Measurements from ENCODE around the gene PIEZO1. TPM values are rescaled to one million over a fixed set of nuclear protein-coding genes. Genes with fewer than 3 reads are reported as not detected.
A peak's percentile ranks its signal among the peaks of the same experiment; 100 is the strongest.

Gene PIEZO1
- total and polyA plus RNA-seq, 9 of the 15 experiments (the other 6 are each of a cell fraction or from before 2014, with no cell fraction given): 3.6 to 432 (median 131) TPM

DNA sequence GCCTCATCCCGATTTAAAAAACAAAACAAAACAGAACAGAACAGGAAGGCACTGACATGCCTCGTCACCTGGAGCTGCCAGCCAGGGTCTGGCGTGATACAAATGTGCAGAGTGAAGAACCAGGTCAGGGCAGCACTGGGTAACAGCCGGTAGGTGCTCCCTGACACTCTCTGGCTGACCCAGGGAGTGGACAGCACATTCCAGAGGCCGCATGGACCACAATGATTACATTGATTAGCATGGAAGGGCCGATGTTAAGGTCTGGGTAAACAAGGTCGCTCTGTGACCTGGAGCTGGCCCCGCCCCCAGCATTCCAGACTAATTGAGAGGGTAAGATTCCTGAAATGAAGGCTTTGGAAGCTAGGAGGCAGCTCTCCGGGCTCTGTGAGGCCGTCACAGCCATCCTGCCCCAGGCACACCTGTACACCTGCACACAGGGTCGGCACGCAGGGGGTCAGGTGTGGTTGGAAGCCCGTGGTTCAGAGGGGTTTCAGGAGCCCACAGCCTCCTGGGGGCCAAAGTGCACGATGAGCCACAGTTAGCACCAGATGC lies 21.4 kb downstream of the PIEZO1 start (continued):
- TF ChIP-seq, protein P1, sequence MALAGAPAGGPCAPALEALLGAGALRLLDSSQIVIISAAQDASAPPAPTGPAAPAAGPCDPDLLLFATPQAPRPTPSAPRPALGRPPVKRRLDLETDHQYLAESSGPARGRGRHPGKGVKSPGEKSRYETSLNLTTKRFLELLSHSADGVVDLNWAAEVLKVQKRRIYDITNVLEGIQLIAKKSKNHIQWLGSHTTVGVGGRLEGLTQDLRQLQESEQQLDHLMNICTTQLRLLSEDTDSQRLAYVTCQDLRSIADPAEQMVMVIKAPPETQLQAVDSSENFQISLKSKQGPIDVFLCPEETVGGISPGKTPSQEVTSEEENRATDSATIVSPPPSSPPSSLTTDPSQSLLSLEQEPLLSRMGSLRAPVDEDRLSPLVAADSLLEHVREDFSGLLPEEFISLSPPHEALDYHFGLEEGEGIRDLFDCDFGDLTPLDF (CRISPR knock-in tag; IDR thresholded peaks at IDR 0.05): no peak
- TF ChIP-seq ZFP30 (CRISPR knock-in tag; IDR thresholded peaks at IDR 0.05; ENCODE audit: borderline replicate concordance) (no peak), HSF4 (CRISPR knock-in tag; IDR thresholded peaks at IDR 0.05; ENCODE audit: borderline replicate concordance) (no peak), CGGBP1 (CRISPR knock-in tag; IDR thresholded peaks at IDR 0.05) (no peak), NFIC (IDR thresholded peaks at IDR 0.05) (no peak), ZNF445 (CRISPR knock-in tag; IDR thresholded peaks at IDR 0.05; ENCODE audit: low read depth) (no peak), SMC3 (conservative IDR thresholded peaks at IDR 0.05; ENCODE audit: insufficient read depth, low read depth, low read length) (no peak), ZNF354B (CRISPR knock-in tag; IDR thresholded peaks at IDR 0.05) (no peak), JUN (IDR thresholded peaks at IDR 0.05; ENCODE audit: borderline replicate concordance, low read depth, low read length) (no peak), JUN (CRISPR knock-in tag; IDR thresholded peaks at IDR 0.05; ENCODE audit: borderline replicate concordance) (no peak), SAP30 (IDR thresholded peaks at IDR 0.05; ENCODE audit: borderline replicate concordance, insufficient read depth, low read depth, low read length, poor library complexity, severe bottlenecking) (no peak), GABPB1 (CRISPR knock-in tag; IDR thresholded peaks at IDR 0.05) (no peak), TAF15 (IDR thresholded peaks at IDR 0.05; ENCODE audit: low read depth, low read length) (no peak), MTA3 (IDR thresholded peaks at IDR 0.05; ENCODE audit: borderline replicate concordance) (no peak), ZNF785 (CRISPR knock-in tag; IDR thresholded peaks at IDR 0.05) (no peak), KDM1A (IDR thresholded peaks at IDR 0.05) (peak in 1 of 2 experiments; percentile 88; a peak in 3 of 4 replicates)
- TF ChIP-seq, protein P2, sequence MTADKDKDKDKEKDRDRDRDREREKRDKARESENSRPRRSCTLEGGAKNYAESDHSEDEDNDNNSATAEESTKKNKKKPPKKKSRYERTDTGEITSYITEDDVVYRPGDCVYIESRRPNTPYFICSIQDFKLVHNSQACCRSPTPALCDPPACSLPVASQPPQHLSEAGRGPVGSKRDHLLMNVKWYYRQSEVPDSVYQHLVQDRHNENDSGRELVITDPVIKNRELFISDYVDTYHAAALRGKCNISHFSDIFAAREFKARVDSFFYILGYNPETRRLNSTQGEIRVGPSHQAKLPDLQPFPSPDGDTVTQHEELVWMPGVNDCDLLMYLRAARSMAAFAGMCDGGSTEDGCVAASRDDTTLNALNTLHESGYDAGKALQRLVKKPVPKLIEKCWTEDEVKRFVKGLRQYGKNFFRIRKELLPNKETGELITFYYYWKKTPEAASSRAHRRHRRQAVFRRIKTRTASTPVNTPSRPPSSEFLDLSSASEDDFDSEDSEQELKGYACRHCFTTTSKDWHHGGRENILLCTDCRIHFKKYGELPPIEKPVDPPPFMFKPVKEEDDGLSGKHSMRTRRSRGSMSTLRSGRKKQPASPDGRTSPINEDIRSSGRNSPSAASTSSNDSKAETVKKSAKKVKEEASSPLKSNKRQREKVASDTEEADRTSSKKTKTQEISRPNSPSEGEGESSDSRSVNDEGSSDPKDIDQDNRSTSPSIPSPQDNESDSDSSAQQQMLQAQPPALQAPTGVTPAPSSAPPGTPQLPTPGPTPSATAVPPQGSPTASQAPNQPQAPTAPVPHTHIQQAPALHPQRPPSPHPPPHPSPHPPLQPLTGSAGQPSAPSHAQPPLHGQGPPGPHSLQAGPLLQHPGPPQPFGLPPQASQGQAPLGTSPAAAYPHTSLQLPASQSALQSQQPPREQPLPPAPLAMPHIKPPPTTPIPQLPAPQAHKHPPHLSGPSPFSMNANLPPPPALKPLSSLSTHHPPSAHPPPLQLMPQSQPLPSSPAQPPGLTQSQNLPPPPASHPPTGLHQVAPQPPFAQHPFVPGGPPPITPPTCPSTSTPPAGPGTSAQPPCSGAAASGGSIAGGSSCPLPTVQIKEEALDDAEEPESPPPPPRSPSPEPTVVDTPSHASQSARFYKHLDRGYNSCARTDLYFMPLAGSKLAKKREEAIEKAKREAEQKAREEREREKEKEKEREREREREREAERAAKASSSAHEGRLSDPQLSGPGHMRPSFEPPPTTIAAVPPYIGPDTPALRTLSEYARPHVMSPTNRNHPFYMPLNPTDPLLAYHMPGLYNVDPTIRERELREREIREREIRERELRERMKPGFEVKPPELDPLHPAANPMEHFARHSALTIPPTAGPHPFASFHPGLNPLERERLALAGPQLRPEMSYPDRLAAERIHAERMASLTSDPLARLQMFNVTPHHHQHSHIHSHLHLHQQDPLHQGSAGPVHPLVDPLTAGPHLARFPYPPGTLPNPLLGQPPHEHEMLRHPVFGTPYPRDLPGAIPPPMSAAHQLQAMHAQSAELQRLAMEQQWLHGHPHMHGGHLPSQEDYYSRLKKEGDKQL (CRISPR knock-in tag; IDR thresholded peaks at IDR 0.05; ENCODE audit: borderline replicate concordance): no peak
- TF ChIP-seq, protein P3, sequence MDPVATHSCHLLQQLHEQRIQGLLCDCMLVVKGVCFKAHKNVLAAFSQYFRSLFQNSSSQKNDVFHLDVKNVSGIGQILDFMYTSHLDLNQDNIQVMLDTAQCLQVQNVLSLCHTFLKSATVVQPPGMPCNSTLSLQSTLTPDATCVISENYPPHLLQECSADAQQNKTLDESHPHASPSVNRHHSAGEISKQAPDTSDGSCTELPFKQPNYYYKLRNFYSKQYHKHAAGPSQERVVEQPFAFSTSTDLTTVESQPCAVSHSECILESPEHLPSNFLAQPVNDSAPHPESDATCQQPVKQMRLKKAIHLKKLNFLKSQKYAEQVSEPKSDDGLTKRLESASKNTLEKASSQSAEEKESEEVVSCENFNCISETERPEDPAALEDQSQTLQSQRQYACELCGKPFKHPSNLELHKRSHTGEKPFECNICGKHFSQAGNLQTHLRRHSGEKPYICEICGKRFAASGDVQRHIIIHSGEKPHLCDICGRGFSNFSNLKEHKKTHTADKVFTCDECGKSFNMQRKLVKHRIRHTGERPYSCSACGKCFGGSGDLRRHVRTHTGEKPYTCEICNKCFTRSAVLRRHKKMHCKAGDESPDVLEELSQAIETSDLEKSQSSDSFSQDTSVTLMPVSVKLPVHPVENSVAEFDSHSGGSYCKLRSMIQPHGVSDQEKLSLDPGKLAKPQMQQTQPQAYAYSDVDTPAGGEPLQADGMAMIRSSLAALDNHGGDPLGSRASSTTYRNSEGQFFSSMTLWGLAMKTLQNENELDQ (CRISPR knock-in tag; IDR thresholded peaks at IDR 0.05; ENCODE audit: borderline replicate concordance): no peak
